H7 (cell line): ENCODE measurements around the gene TXNDC9. TPM values are rescaled to one million over a fixed set of nuclear protein-coding genes. Genes with fewer than 3 reads are reported as not detected.
A peak's percentile ranks its signal among the peaks of the same experiment; 100 is the strongest.
"Not testable (repeated sequence)": the region's sequence is repeated elsewhere in the genome, so short reads cannot be mapped to it uniquely, and the experiment has no call there.

ENCODE experiments used
- DNase-seq: peaks from one replicate; pipeline ENCODE4 v3.0.0; 2012
- H3K27me3 ChIP-seq: 2 replicates; pipeline ENCODE4 v1.6.0; 2011; ENCODE audit warnings: mild to moderate bottlenecking, low read length; ENCODE audit not compliant: control insufficient read depth, insufficient read depth
- H3K36me3 ChIP-seq: replicated peaks from 2 replicates; pipeline ENCODE4 v1.5.1; 2011; ENCODE audit warnings: low read length; ENCODE audit not compliant: control insufficient read depth, insufficient read depth
- H3K4me3 ChIP-seq: 2 replicates; pipeline ENCODE4 v1.5.1; 2011; ENCODE audit warnings: low read depth, mild to moderate bottlenecking, control low read depth, low read length, moderate library complexity; ENCODE audit not compliant: insufficient read depth
- total RNA-seq: library from RNA; depleted of rRNA; stranded (reverse); fragments of >200 nt; shearing (Covaris generic); gene quantifications from 2 replicates; pipeline ENCODE4 v1.2.3, GENCODE V29; 2014

The TXNDC9 gene
- total RNA-seq, 1 experiment from 2014 or later, result 43.3 TPM

DNA sequence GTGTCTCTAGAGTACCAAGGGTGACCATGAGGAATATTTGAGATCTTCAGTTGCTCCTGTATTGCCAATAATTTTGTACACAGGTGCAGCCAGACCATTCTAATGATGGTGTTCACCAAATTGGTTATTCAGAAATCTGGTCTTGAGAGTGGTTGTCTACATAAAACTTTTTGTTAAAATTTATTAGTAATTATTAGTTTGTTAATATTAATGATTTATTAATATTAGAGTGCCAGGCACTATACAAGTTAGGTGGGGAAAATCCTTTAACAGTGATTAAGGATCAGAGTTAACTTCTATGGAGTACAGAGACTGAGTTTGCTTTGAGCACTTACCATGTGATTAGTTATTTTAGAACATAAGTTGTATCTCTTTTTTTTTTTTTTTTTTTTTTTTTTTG, 10.1 kb upstream of the TXNDC9 start:
- Histone ChIP-seq H3K4me3 (no peak overlapping the region), H3K36me3 (no peaks in the 10 kb centered on the region), H3K27me3 (no peaks in the 10 kb centered on the region)
- DNase-seq, result no peak

DNA sequence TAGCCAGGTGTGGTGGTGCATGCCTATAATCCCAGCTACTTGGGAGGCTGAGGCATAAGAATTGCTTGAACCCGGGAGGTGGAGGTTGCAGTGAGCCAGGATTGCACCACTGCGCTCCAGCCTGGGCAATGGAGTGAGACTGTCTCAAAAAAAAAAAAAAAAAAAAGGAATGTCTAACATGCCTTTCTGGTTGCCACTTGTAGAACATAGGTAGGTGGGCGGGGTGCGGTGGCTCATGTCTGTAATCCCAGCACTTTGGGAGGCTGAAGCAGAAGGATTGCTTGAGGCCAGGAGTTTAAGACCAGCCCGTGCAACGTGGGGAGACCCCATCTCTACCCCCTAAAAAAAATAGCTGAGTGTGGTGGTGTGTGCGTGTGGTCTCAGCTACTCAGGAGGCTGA, 9.3 kb upstream of the TXNDC9 start:
- H3K36me3 ChIP-seq, H3K27me3 ChIP-seq, H3K4me3 ChIP-seq, DNase-seq: not testable (repeated sequence)

DNA sequence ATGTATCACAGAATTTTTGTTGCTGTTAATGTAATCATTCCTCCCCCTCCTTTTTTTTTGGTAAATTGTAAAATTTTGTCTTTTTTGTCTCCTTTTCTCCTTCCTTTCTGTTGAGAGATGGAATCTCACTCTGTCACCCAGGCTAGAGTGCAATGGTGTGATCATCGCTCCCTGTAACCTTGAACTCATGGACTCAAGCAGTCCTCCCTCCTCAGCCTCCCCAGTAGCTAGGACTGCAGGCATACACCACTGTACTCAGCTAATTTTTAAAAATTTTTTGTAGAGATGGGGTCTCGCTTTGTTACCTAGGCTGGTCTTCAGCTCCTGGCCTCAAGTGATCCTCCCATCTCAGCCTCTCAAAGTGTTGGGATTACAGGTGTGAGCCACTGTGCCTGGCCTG, 6.4 kb upstream of the TXNDC9 start:
- H3K27me3 ChIP-seq, result no peaks in the 10 kb centered on the region
- no peaks in the 10 kb centered on the region for H3K36me3 ChIP-seq
- no peak for DNase-seq
- H3K4me3 ChIP-seq, result no peak overlapping the region

DNA sequence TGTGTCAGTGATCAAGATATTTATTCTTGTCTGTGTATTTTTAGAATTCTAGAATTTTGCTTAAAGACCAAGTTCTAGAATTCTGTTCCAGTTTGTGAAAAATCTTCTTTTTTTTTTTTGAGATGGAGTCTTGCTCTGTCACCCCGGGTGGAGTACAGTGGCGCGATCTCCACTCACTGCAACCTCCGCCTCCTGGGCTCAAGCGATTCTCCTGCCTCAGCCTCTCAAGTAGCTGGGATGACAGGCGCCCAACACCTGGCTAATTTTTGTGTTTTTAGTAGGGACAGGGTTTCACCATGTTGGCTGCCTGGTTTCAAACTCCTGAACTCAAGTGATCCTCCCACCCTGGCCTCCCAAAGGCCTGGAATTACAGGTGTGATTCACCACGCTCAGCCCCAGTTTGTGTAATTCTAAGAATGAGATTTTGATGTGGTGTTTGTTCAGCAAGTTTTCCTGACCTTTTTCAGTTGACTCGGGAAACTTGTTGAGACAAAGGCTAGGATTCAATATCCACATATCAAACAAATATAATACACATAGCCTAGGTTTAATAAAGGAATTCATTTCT, 4.6 kb upstream of the TXNDC9 start:
- H3K27me3 ChIP-seq, result no peaks in the 10 kb centered on the region
- no peak overlapping the region for H3K4me3 ChIP-seq
- H3K36me3 ChIP-seq, result no peaks in the 10 kb centered on the region
- DNase-seq, result no peak

DNA sequence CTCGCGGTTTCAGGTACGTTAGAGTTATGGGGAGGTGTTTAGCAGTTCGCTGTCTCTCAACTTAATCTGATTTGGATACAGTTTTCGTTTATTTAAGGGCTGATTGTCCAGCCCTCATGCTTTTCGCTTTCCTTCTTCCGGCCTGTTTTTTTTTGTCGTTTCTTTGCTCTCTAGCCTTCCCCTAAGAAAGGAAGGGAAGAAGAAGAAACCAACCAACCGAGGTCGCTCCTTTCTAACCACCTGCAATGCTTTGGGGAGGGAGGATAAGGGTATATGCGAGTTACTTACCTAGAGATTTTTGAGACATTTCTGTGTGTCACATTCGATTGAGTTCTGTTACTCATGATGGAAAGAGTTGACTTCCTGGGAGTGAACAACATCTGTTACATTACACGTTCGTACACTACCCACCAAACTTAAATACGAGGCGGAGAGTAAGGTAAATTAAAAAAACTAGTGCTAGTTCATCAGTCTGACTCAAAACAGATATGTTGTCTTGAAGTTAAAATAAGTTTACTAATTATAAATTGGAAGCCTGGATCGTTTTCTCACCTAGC, 2.0 kb upstream of the TXNDC9 start:
- Histone ChIP-seq H3K4me3 (peak overlapping the region; percentile 94), H3K27me3 (no peaks in the 10 kb centered on the region), H3K36me3 (no peaks in the 10 kb centered on the region)
- DNase-seq, result peak; percentile 22

DNA sequence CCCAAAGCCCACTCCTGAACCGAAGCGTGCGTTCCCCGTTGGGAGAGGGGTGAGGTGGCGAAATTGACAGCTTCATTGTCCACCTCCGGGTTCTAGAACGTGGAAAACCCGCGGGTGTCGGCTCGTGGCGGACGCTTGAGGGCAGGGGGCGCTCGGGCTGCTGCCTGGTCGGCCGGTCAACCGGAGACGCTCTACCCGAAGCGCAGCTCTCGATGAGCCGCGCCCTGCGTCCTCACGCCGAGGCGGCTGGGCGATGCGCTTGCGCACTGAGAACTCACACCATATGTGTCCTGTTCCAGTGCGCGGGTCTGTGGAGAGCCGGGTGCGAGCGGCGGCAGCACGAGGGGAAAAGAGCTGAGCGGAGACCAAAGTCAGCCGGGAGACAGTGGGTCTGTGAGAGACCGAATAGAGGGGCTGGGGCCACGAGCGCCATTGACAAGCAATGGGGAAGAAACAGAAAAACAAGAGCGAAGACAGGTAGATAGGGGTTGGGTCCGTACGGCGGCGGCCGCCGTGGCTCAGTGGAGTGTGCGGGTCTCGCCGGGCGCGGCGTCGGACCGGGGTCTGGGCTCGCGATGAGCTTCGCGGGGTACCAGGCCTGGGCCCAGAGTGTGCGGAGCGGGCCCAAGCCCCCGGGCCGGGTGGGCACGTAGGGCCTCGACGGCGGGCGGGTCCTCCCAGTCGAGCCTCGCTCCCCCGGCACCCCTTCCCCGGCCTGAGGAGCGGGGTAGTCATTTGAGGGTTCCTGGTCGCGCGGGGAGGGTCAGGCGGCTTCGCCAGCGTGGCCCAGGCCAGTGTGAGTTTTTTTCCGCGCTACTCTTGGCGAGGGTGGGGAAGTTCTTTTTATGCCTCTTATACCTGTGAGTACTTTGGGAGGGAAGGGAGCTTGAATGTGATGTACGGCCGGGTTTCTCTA, 1.2 kb upstream of the TXNDC9 start, which contains the start of gene EIF5B:
EIF5B (plus strand) TSS at position 277 of the 916 bp plus-strand sequence; CDS start at position 443, 166 bp downstream.
- H3K4me3 ChIP-seq, result peak within 1 kb of the TSS; percentile 94
- no peaks in the 10 kb centered on the region for H3K27me3 ChIP-seq
- peaks cover 5% of the 10 kb centered on the region for H3K36me3 ChIP-seq
- peak; percentile 94 for DNase-seq

DNA sequence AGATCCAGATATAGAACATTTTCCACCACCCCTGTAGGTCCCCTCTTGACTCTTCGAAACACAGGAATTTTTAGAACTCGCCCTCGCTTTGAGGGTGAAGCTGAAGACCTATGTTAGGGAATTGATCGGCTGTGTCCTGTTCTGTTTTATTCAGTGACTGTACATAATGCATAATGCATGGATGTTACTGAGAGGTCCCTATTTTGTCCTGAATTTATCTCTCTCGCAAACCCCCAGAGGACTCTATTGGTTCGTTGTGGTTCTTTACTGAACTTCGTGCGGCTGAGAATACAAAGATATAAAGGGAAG, 625 bp upstream of the TXNDC9 start:
- DNase-seq, result no peak
- H3K4me3 ChIP-seq, result peak overlapping the region; percentile 94
- H3K36me3 ChIP-seq, result peaks cover 9% of the 10 kb centered on the region
- no peaks in the 10 kb centered on the region for H3K27me3 ChIP-seq

DNA sequence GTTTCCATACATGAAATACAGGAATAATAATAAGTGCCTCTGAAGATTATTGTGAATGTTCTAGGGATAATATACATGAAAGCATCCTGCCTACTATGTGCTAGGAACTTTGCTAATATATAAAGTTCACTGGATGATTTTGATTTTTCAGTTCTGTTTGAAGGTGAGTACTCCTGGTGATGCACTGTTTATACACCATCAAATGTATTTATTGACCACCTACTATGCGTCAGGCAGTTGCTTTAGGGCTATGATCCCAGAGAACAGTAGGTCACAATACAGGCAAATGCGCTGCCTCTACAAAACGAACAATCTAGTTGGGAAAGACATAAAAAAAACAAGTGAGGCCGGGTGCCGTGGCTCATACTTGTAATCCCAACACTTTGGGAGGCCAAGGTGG, 10.7 kb downstream of the TXNDC9 start:
- H3K36me3 ChIP-seq, result peaks cover 21% of the 10 kb centered on the region
- no peak overlapping the region for H3K4me3 ChIP-seq
- no peaks in the 10 kb centered on the region for H3K27me3 ChIP-seq
- DNase-seq, result no peak

DNA sequence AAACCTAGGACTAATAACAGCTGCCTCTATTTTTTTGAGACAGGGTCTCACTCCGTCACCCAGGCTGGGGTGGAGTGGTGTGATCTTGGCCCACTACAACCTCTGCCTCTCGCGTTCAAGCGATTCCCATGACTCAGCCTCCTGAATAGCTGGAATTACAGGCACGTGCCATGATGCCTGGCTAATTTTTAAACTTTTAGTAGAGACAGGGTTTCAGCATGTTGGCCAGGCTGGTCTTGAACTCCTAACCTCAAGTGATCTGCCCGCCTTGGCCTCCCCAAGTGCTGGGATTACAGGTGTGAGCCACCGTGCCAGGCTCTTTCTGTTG, 18.3 kb downstream of the TXNDC9 start:
- not testable (repeated sequence) for H3K27me3 ChIP-seq, H3K4me3 ChIP-seq, DNase-seq
- peaks cover 14% of the 10 kb centered on the region for H3K36me3 ChIP-seq

DNA sequence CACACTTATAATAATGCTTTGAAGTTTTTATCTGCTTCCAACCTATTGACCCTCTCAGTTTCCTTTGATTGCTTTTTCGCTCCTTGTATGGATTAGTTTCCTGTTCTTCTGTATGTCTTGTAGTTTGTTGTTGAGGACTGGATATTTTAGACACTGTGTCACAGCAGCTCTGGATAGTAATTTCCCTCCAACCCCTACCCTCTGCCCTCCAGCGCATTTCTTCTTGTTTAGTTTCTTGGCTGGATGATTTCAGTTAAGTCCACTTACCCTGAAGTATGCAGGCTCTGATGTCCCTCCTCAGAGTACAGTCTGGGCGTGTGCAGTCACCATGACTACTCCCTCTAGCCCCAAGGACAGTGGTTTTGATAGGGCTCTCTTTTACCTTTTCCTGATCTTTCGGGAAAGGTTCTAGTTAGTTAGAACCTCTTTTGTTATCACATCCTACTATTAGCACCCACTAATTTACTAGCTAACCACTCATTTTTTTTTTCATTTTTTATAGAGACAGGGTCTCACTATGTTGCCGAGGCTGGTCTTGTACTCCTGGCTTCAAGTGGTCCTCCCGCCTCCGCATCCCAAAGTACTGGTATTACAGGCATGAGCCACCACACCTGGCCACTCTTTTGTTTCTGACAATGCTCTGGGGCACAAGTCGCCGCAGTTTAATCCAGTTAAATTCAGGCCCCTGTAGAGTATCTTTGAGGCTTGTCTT, 18.8 kb downstream of the TXNDC9 start:
- Histone ChIP-seq H3K36me3 (peaks cover 14% of the 10 kb centered on the region), H3K27me3 (no peaks in the 10 kb centered on the region), H3K4me3 (no peak overlapping the region)
- DNase-seq, result no peak

DNA sequence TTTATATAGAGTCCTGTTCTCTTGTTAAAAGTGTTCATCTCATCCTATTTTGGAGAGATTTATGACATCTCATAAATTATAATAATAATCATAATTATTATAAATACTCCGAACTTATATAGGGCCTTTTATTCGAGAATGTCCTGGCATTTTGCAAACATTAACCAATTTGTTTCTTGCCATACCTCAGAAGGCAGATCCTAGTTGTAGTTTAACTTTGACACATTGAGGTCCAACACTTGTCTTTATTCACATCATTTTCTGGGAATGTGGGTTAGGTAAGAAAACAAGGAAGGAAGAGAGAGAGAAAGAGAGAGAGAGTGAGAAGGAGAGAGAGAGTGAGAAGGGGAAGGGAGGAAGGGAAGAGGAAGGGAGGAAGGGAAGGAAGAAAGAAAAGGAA, 35.0 kb downstream of the TXNDC9 start, which contains the start of gene LYG1:
LYG1 (minus strand) TSS at position 101 of the 400 bp plus-strand sequence. CDS start 5,527 bp downstream, outside the sequence.
- H3K27me3 ChIP-seq, H3K36me3 ChIP-seq, DNase-seq, H3K4me3 ChIP-seq: not testable (repeated sequence)

DNA sequence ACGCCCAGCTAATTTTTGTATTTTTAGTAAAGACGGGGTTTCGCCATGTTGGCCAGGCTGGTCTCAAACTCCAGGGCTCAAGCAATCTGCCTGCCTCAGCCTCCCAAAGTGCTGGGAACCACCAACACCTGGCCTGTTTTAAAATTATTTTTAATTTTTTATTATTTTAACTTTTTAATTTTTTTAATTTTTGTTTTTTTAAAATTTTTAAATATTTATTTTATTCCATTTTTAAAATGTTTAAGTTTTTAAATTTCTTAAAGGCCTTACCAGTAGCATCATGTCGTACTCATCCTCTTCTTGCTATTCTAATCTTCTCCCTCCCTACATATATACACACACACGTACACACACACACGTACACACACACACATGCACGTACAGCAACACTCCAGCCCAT, 36.6 kb downstream of the TXNDC9 start:
- no peaks in the 10 kb centered on the region for H3K36me3 ChIP-seq

DNA sequence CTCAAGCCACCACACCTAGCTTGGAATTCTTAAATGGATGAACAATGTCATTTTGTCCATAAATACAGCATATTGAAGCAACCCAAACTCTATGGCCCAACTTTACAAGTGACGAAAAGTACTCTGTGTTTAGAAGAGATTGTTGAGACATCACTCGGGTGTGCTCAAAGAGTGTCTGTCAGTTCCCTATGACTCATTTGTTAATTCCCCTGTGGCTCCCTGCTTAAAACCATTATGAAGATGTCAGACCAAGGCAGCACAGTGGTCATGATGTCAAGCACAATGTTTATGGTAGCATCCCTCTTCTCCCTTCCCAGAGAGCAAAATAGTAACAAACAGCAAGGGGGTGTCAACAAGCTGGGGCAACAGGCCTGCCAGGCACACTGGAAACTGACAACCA, 38.1 kb downstream of the TXNDC9 start:
- no peak overlapping the region for H3K4me3 ChIP-seq
- H3K36me3 ChIP-seq, result no peaks in the 10 kb centered on the region
- H3K27me3 ChIP-seq, result no peaks in the 10 kb centered on the region
- no peak for DNase-seq

More for the DNA sequence above, 36.6 kb downstream of the TXNDC9 start:
- no peak for DNase-seq
- H3K4me3 ChIP-seq, result no peak overlapping the region
- H3K27me3 ChIP-seq, result no peaks in the 10 kb centered on the region

DNA sequence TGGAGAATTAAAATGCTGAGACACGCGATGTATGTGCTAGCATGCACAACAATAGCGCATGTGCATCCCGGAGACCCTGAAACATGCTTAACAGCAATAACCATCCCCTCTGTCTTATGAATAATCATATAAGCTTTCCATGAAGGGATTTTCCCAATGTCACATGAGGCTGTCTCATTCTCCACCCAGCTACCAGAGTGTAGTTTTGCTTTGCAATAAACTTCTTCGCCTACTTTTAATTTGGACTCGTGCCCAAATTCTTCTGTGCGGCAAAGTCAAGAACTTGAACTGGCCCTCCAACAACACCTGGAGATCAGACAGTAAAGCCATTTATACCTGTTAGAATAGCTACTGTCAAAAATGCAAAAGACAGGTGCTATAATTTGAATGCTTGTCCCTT, 50.6 kb downstream of the TXNDC9 start:
- Histone ChIP-seq H3K36me3 (no peaks in the 10 kb centered on the region), H3K4me3 (no peak overlapping the region), H3K27me3 (no peaks in the 10 kb centered on the region)
- DNase-seq, result no peak
